ENCODE results near the gene TEDC1.

Gene TEDC1

DNA sequence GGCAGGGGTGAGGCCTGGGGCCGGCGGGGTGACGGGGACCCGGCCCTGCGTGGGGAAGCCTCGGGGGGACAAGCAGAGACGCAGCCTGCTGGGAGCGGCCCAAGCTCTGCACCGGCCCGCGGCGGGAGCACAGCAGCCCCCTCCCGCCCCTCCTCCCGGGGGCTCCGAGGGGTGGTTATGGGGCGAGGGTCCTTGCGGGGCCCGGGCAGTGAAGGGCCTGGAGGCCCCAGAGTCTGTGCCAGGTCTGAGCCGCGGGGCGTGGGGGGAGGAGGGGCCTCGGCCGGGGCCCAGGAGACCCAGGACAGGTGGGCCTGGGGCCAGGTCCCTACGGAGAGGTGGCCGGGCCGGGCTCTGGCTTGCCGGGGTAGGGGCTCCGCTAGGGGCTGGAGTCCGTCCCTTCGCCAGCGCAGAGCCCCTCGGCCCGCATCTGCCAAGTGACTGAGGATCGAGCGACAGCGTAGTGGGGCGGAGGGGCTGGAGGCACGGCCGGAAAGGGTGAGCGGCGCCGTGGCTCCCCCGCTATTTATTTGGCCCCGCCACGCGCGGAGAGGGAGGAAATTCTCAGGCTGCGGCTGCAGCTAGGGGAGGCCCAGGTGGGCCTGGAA, 35.8 kb downstream of the TEDC1 start:
- no peak for DNase-seq (ENCODE audit: low read depth)

DNA sequence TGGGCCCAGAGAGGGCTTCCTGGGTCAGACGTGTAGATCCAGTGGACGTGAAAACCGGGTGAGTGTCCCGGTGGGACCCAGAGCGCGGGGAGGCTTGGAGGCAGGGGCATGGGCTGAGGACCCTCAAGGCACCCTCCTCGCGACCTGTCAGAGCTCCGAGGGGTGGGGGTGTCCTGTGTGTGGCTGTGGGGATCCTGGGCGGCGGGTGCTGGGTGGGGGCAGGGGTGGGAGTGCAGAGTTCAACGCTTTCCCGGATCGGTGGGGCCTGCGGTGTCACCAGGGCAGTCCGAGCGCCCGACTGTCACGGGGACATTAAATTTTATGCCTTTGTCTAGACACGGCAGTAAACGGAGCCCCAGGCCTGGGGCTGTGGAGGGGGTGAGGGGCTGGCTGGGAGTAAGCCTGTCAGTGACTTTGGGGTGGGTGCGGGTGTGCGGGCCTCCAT, 36.4 kb downstream of the TEDC1 start:
- DNase-seq (ENCODE audit: low read depth), result no peak

DNA sequence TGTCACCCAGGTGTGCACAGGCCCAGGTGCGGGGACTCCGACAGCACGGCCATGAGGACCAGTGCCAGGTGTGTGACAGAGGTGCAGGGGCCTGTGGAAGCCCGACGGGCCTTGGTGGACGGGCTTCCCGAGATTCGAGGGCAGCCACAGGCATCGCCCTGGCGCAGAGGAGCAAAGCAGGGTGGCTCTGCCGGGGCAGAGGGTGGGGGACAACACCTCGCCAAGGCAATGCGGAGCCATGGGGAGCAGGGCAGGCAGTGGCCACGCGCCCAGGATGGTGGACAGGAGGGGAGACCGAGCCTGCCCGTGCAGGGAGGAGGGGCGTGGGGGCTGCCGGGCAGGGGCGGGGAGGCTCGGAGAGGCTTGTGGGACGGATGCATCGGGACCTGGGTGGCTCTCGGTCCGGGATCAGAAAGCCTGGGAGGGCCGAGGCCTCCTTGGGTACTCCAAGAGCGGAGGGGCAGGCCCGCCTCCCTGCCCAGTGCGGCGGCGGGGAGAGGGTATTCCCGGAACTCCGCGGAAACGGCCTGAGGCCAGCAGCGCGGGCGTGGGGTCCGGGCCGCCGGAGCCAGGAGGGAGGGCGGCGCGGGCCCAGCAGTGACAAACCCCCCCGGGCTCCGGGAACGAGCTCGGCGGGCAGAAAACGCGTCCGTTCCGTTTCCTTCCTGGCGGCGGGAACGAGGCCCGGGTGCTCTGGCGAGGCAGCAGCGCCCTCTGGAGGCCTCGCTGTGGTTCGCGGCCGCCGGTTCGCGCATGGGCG, 37.0 kb downstream of the TEDC1 start:
- DNase-seq (ENCODE audit: low read depth), result peak; percentile 44

DNA sequence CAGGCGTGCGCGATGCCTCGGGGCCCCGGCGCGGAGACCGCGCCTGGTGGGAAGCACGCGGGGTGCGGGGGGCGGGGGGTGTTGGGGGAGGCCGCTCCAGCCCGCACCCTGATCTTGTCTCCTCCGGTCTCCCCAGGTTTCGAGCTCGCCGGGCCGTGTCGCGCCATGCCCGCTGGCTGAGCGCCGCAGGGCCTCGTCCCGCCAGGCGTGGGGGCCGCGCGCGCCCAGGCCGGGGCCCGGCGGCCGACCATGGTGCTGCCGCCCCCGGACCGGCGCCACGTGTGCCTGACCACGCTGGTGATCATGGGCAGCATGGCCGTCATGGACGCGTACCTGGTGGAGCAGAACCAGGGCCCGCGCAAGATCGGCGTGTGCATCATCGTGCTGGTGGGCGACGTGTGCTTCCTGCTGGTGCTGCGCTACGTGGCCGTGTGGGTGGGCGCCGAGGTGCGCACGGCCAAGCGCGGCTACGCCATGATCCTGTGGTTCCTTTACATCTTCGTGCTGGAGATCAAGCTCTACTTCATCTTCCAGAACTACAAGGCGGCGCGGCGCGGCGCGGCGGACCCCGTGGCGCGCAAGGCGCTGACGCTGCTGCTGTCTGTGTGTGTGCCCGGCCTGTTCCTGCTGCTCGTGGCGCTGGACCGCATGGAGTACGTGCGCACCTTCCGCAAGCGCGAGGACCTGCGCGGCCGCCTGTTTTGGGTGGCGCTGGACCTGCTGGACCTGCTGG, 37.7 kb downstream of the TEDC1 start:
- DNase-seq (ENCODE audit: low read depth), result no peak

DNA sequence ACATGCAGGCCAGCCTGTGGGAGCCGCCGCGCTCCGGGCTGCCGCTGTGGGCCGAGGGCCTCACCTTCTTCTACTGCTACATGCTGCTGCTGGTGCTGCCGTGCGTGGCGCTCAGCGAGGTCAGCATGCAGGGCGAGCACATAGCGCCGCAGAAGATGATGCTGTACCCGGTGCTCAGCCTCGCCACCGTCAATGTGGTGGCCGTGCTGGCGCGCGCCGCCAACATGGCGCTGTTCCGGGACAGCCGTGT, 38.2 kb downstream of the TEDC1 start:
- no peak for DNase-seq (ENCODE audit: low read depth)

DNA sequence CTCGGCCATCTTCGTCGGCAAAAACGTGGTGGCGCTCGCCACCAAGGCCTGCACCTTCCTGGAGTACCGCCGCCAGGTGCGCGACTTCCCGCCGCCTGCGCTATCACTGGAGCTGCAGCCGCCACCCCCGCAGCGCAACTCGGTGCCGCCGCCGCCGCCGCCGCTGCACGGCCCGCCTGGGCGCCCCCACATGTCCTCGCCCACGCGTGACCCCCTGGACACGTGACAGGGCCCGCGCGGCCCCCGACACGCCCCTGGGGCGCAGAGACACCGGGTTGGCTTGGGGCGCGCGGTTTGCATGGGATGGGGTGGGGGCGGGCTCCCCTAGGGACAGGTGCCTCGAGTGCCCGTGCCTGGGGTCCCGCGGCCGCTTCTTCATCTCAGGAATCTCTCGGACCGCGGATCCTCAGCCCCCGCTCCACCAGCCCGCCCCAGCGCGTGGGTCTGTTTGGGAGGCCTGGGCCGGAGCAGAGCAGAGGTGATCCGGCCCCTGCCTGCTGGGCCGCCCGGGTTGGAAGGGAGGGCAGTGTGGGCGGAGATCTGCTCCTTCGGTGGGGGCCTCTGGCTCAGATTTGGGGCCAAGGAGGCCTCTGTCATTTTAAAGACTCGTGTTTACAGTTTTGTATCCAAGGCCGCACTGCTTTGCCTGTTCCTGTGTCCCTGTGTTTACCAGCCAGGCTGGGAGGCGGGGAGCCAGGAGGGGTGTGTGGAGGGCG, 38.7 kb downstream of the TEDC1 start:
- no peak for DNase-seq (ENCODE audit: low read depth)

DNA sequence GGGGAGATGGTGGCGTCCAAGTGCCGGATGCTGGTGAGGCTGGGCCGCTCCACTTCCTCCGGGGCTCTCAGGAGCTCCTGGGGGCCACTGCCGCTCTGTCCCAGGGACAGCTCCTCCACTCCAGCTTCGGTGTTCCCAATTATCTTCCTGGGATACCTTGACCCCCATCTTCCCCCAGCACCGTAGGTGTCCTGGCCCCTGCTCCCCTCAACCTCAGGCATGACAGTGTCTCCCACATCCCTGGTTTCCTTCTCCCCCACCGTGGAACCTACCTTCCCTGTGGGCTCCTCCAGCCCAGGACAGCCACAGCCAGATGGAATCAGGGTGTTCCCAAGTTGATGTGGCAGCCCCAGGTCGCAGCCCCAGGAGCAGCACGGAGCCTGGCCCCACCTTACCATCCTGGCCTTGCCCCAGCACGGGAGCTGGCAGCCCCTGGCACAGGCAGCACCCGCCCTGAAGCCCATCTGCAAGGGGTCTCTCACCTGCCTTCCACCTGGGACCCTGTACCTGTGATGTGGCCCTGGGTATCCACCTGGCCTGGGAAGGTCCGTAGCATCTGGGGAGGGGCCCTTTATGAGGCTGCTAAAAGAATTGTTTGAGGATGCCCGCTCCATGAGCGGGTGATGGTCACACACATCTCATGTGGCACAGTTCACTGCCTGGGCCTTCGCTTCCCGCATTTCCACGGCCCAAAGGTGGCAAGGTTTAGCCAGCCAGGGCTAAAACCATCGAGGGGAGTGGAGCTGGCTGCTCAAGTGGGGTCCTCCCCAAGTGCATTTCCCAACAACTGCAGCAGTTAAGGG, 39.4 kb downstream of the TEDC1 start:
- no peak for DNase-seq (ENCODE audit: low read depth)

DNA sequence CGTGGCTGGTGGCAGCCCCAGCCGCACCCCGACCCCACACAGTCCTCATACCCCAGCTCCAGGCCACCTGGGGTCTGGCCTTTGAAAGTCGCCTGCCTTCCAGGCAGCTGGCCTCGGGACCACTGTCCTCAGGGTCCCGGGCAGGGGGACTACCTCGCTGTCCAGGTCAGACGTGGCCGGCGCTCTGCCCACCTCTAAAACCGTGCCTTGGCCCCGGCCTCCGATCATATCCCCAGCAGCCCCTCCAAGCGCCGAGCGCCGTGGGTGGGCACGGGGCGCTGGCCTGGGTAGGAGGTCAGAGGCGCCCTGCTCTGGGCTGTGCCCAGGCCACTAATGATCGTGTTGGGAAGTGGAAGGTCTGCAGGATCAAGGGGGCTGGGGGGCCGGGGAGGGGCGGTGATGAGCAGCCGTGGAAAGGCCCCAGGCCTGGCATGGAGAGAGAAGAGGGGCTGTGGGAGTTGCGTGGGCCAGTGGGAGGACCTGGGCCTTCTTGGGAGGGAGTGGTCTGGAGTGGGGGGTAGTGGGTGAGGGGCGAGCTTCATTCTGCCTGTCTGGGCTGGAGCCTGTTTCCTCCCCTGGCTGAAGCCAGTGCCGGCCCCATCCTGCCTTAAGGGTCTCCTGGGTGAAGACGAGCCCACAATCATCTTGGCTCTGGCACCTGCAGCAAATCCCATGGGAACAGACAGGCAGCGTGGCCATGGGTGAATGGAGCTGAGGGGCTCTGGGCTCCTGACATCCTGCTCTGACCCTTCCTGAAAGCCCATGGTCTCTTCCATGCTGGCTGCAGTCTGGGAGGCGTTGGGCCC, 40.2 kb downstream of the TEDC1 start:
- DNase-seq (ENCODE audit: low read depth), result no peak

DNA sequence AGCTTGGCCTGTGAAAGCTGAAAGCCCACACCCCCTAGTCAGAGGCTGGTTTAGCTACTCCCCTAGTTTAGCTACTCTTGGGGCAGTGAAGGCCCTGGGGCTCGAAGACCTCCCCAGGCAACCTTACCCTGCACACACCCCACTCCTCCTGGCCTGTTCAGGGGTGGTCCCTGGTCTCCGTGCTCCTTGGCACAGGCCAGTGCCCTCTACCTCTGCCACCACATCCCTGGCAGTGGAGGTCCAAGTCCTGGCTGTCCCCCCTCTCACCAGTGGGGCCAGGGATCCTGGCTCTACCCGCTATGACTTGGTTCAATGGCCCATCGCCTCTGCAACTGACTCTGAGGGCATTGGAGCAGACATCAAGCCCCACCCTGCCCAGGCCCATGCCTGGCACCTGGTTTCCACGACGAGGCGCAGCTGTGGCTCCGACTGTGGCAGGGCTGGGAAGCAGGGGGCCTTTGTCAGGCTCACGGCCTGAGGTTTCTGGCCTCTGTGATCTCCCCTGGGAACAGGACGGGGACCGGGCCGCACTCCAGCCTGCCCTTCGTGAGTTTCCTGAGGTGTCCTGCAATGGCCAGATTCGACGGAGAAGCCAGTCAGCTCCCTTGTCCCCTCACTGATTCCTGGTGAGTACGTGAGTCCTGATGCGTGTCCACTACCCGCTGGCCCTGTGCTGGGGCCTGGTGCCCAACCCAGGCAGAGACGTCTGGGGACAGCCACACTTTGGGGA, 41.0 kb downstream of the TEDC1 start:
- DNase-seq (ENCODE audit: low read depth), result no peak

DNA sequence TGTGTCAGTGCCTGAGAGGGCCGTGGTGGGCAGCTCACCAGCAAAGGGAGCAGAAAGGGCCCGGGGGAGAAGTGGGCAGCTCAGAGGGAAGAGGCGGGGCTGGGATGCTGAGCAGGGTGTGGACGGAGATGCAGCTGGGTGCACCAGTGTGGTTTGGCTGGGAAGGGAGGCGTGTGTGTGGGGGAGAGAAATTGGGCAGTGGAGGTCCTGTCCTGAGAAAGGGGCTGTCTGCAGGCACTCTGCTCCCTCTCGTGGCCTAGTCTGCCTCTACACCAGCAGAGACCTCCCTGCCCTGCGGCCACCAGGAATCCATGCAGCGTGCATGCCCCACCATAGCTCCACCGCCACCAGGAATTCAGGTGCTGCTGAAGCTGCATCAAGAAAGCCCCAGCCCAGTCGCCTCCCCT, 41.7 kb downstream of the TEDC1 start:
- DNase-seq (ENCODE audit: low read depth), result no peak

DNA sequence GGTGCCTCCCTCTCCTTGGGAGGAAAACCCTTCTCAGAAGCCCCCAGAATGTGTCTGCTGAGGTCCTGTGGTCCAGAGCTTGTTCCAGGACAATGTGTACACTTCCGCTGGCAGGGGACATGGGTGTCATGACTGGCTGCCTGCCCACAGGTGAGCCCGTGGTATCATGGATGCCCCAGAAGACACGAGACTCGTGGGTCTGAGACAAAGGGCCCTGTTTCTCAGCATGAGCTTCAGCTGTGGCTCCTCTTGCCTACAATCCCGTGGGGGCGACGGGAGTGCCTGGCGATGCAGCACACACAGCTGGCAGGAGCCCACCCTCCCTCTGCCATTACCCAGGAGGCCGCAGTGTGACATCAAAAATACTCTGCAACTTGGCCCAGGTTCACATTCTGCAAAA, 42.3 kb downstream of the TEDC1 start:
- no peak for DNase-seq (ENCODE audit: low read depth)

DNA sequence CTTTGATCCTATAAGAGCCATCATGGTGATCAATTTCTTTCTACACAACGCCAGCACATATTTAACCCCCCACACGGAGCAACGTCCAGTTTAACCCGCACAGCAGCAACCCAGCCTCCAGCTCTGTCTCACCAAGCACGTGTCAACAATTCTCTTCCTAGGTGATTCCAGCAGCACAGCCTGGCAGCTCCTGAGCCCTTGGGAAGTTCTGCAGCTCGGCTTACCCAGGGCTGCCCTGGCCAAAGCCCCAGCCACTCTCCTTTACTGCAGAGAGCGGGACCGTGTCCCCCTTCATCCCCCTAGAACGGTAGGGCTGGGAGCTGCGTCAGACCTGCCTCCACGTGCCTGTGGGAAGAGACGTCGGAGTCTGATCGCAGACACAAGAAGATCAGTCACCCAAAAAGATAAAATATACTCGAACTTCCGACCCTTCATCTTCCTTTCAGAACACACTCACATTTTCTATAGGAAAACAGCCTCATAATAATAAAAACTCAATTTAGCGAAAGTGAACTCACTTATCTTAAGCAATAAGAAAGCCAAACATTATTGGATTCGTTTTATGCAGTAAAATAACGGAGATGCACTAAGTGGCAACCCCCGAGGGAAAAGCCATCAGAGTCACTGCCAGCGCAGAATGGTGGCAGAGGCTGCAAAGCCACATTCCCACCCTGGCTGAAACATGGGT, 42.9 kb downstream of the TEDC1 start:
- DNase-seq (ENCODE audit: low read depth), result no peak

DNA sequence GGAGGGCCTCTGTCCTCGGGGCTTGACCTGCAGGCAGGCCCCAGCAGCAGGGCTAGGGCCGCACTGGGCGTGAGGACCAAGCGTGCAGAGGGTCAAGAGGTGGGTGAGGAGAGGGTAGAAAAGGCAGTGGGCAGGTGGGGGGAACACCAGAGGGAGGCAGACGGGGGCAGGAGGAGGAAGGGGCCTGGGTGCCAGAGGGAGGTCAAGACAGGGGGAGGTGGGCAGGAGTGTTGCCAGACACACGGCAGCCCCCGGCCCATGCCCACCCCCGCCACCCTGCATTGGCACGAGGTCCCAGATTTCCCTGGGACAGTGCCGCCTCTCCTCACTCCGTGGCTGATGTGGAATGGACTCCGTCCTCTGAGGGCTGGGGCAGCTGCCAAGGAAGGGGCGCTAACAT, 43.5 kb downstream of the TEDC1 start:
- DNase-seq (ENCODE audit: low read depth), result no peak

DNA sequence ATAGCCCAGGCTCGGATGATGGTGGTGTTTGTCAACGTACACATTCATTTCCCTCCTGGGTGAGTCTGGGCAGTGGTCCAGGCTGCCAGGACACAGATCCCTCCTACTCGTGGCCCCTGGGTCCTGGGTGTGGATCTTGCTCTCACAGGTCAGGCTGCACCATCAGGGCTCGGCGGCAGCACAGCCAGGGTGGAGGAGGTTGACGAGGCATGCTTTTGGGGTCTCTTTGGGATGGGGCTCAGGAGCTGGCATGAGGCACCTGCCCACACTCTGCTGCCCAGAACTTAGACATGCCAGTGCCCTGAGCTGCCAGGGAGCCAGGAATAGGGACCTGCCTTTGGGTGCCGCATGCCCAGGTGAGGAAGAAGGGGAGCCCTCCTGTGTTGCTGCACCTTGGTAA, 45.0 kb downstream of the TEDC1 start:
- no peak for DNase-seq (ENCODE audit: low read depth)

DNA sequence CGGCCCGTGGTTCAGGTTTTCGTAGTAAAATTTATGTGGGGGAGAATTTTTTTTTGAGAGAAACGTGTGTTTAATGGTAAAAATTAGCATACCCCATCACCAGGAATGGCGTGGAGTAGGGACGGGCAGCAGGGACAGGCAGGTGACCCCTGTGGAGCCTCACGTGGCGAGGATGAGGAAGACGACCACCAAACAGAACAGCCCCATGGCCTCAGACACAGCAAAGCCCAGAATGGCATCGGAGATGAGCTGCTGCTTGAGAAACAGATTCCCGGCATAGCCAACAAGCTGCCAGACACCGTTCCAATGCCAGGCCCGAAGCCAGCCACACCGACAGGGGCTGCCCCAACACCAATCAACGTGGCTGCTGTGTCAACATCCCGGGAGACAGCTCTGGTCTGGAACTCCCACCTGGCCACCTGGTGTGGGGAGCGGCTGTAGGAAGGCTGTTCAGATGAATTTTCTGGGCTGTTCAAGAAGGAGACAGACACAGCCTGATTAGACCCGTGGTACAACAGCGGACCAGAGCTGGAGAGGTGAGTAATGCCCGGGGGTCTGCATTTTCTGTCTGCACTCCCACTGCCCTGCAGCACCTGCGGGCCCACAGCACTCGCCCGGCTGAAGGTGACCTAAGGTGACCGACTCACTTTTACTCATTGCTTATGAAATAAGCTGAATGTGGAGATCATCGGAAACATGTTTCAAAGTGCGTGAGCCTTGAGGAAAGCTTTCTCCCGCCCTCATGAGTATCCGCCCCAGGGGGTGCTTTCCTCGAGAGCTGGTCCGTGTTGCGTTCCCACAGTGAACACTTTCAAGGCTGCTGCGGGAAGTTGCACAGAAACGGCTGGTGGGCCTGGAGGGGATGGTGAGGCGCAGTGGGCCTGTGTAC, 45.9 kb downstream of the TEDC1 start:
- no peak for DNase-seq (ENCODE audit: low read depth)

DNA sequence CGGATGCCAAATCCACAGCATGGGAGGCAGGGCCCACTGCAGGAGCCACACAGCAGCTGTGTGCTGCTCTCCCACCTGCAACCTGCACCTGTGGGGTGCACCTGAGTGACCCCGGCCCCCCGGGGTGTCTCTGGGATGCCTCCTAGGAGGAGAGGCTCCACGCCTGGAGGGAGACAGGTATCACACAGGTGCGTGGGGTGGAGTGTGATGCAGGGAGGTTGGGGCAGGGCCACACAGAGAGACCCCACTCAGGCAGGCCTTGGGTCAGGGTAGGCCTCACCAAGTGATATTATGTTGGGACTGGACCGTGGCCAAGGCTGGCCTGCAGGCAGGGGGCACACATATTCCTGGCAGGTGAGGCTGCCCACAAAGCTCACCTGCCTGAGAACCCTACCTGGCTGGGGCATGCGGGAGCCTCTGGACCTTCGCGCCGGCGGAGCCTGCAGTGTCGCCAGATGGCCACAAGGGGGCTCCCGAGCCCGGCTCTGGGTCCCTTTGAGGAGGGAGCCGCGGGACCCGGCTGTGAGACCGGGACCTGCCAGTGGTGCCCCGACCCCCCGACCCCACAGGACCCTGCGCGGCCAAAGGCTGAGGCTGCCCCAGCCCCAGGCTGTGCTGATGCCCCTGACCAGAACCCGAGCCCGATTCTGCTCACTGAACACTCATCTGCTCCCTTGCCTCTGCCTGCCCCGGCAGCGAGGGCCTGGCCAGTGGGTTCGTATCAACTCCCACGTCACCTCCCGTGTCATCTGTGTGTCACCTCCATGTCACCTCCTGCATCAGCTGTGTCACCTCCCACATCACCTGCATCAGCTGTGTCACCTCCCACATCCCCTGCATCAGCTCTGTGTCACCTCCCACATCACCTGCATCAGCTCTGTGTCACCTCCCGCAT, 46.8 kb downstream of the TEDC1 start:
- no peak for DNase-seq (ENCODE audit: low read depth)

DNA sequence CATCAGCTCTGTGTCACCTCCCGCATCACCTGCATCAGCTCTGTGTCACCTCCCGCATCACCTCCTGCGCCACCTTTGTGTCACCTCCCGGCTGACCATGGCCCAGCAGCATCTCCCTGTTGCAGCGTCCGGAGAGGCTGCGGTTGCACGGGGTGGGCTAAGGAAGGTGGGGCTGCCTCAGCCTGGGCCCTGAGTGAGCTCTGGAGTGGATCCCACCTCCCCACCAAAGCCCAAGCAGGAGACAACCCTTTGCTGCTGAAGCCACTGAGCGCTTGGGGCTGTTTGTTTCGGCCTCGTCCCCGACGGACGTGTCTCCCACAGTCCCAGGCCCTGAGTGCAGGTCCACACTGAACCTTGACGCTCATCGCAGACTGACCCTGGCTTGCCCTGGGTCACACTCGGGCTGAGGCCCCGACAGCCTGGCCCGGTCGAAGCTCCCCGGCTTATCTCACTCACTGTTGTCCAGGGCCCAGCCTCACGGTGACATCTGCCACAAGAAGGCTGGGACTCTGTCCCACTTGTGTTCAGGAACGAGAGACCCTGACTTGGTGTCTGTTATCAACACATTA, 47.5 kb downstream of the TEDC1 start:
- no peak for DNase-seq (ENCODE audit: low read depth)

DNA sequence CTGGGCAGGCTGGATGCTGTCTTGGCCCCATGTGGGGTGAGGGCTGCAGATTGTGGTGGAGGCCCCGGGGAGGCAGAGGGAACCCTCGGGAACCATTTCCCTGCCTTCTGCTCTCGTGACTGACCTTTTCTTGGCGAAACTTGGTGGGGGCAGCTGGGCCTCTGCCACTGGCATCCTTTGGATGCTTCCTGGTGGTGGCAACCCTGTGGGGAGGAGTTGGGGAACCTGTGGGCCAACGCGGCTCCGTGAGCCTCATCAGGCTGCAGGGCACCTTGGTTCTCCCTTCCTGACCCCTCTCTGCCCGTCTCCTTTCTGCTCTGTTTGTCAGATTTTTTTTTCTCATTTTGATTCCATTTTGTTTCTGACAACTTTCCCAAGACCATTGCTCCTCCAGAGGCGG, 49.8 kb downstream of the TEDC1 start:
- no peak for DNase-seq (ENCODE audit: low read depth)
